H9 (cell line): Measurements from ENCODE around the gene FAM162A. TPM values are rescaled to one million over a fixed set of nuclear protein-coding genes. Genes with fewer than 3 reads are reported as not detected.

Experiments
- DNase-seq: peaks from one replicate; pipeline ENCODE4 v3.0.0-alpha.2; 2017
- H2AFZ ChIP-seq: one replicate; pipeline ENCODE4 v1.6.1; 2013; ENCODE audit warnings: mild to moderate bottlenecking, low read length, control low read depth, moderate library complexity
- H2AK5ac ChIP-seq: 2 replicates; pipeline ENCODE4 v1.6.1; 2013; ENCODE audit warnings: low read length, control low read depth, mixed read lengths; ENCODE audit not compliant: insufficient read length
- H2BK120ac ChIP-seq: one replicate; pipeline ENCODE4 v1.6.1; 2013; ENCODE audit warnings: low read depth, mild to moderate bottlenecking, low read length, control low read depth, inconsistent platforms; ENCODE audit not compliant: poor library complexity, severe bottlenecking
- H2BK12ac ChIP-seq: 2 replicates; pipeline ENCODE4 v1.6.1; 2013; ENCODE audit warnings: low read length, control low read depth, mixed read lengths, low read depth; ENCODE audit not compliant: insufficient read length
- H2BK15ac ChIP-seq: 2 replicates; pipeline ENCODE4 v1.6.1; 2013; ENCODE audit warnings: low read depth, low read length, control low read depth
- H2BK20ac ChIP-seq: one replicate; pipeline ENCODE4 v1.6.1; 2013; ENCODE audit warnings: low read depth, mild to moderate bottlenecking, low read length, control low read depth, inconsistent platforms; ENCODE audit not compliant: poor library complexity, severe bottlenecking
- H2BK5ac ChIP-seq: 2 replicates; pipeline ENCODE4 v1.6.1; 2013; ENCODE audit warnings: low read length, control low read depth, mixed read lengths; ENCODE audit not compliant: insufficient read length
- H3K14ac ChIP-seq: 2 replicates; pipeline ENCODE4 v1.6.1; 2013; ENCODE audit warnings: low read length, control low read depth; ENCODE audit not compliant: insufficient read depth
- H3K18ac ChIP-seq: 2 replicates; pipeline ENCODE4 v1.6.1; 2013; ENCODE audit warnings: low read depth, mild to moderate bottlenecking, mixed read lengths, low read length, control low read depth; ENCODE audit not compliant: insufficient read length
- H3K23ac ChIP-seq: 2 replicates; pipeline ENCODE4 v1.6.1; 2013; ENCODE audit warnings: low read length, control low read depth, mixed read lengths, low read depth; ENCODE audit not compliant: insufficient read length
- H3K23me2 ChIP-seq: 2 replicates; pipeline ENCODE4 v1.6.1; 2013; ENCODE audit warnings: low read depth, mild to moderate bottlenecking, mixed read lengths, low read length, control low read depth; ENCODE audit not compliant: insufficient read length, poor library complexity, severe bottlenecking
- H3K27ac ChIP-seq: 2 replicates; pipeline ENCODE4 v1.5.1; 2013; ENCODE audit warnings: low read length, control low read depth, mixed read lengths, low read depth; ENCODE audit not compliant: insufficient read length
- H3K27me3 ChIP-seq: 2 replicates; pipeline ENCODE4 v1.6.1; 2013; ENCODE audit warnings: low read length, control low read depth, inconsistent platforms; ENCODE audit not compliant: insufficient read depth
- H3K4ac ChIP-seq: 2 replicates; pipeline ENCODE4 v1.6.1; 2013; ENCODE audit warnings: low read depth, mild to moderate bottlenecking, control low read depth, inconsistent platforms, low read length, moderate library complexity
- H3K4me1 ChIP-seq: 2 replicates; pipeline ENCODE4 v1.6.1; 2013; ENCODE audit warnings: low read length, control low read depth, inconsistent platforms; ENCODE audit not compliant: insufficient read depth
- H3K4me2 ChIP-seq: 2 replicates; pipeline ENCODE4 v1.6.1; 2013; ENCODE audit warnings: low read length, control low read depth, mixed read lengths; ENCODE audit not compliant: insufficient read length, insufficient read depth
- H3K56ac ChIP-seq: 2 replicates; pipeline ENCODE4 v1.6.1; 2013; ENCODE audit warnings: low read depth, mild to moderate bottlenecking, mixed read lengths, low read length, control low read depth; ENCODE audit not compliant: insufficient read length
- H3K79me1 ChIP-seq: 2 replicates; pipeline ENCODE4 v1.6.1; 2013; ENCODE audit warnings: low read depth, mild to moderate bottlenecking, moderate library complexity, low read length, control low read depth, inconsistent platforms; ENCODE audit not compliant: insufficient read depth, poor library complexity, severe bottlenecking
- H3K79me2 ChIP-seq: 2 replicates; pipeline ENCODE4 v1.6.1; 2013; ENCODE audit warnings: low read length, control low read depth, inconsistent platforms; ENCODE audit not compliant: insufficient read depth
- H3K9ac ChIP-seq: 2 replicates; pipeline ENCODE4 v1.6.1; 2013; ENCODE audit warnings: low read length, control low read depth, mixed read lengths; ENCODE audit not compliant: insufficient read length; ENCODE audit errors: extremely low read depth
- H3K9me3 ChIP-seq: one replicate; pipeline ENCODE4 v1.6.1; 2013; ENCODE audit warnings: low read depth, low read length, inconsistent platforms; ENCODE audit not compliant: control insufficient read depth
- H3T11ph ChIP-seq: one replicate; pipeline ENCODE4 v1.6.1; 2013; ENCODE audit warnings: mild to moderate bottlenecking, low read length, control low read depth, inconsistent platforms
- H4K20me1 ChIP-seq: one replicate; pipeline ENCODE4 v1.6.1; 2013; ENCODE audit not compliant: control insufficient read depth, insufficient read length, insufficient read depth
- H4K5ac ChIP-seq: 2 replicates; pipeline ENCODE4 v1.6.1; 2013; ENCODE audit warnings: low read depth, mild to moderate bottlenecking, mixed read lengths, low read length, control low read depth; ENCODE audit not compliant: insufficient read length
- H4K8ac ChIP-seq: replicated peaks from 2 replicates; pipeline ENCODE4 v1.6.1; 2013; ENCODE audit warnings: low read length, control low read depth, mixed read lengths, low read depth; ENCODE audit not compliant: insufficient read length
- H4K91ac ChIP-seq: 2 replicates; pipeline ENCODE4 v1.6.1; 2013; ENCODE audit warnings: low read depth, mild to moderate bottlenecking, moderate library complexity, mixed read lengths, low read length, control low read depth; ENCODE audit not compliant: insufficient read length
- H3K27ac Mint-ChIP-seq, 3 experiments: 2 replicates in 2 of 3; 3 replicates in 1 of 3; pipeline ENCODE4 v1.8.0; 2020 to 2021; ENCODE audit warnings: mixed read lengths in 3 of 3, mild to moderate bottlenecking in 1 of 3, moderate library complexity in 1 of 3
- H3K27me3 Mint-ChIP-seq: 2 replicates; pipeline ENCODE4 v1.8.0; 2021; ENCODE audit warnings: low read depth, mild to moderate bottlenecking, moderate library complexity, mixed read lengths
- H3K36me3 Mint-ChIP-seq, 3 experiments: 2 replicates in 2 of 3; 3 replicates in 1 of 3; pipeline ENCODE4 v1.8.0; 2020 to 2021; ENCODE audit warnings: low read depth in 3 of 3, mixed read lengths in 3 of 3; ENCODE audit not compliant: insufficient read depth in 1 of 3
- H3K4me1 Mint-ChIP-seq, 2 experiments: 2 replicates each; pipeline ENCODE4 v1.8.0; 2020; ENCODE audit warnings: mixed read lengths in 2 of 2
- H3K4me3 Mint-ChIP-seq, 2 experiments: 2 replicates in 1 of 2; 3 replicates in 1 of 2; pipeline ENCODE4 v1.8.0; 2020 to 2021; ENCODE audit warnings: mild to moderate bottlenecking in 2 of 2, mixed read lengths in 2 of 2, moderate library complexity in 1 of 2
- H3K9me3 Mint-ChIP-seq, 2 experiments: 2 replicates in 1 of 2; 3 replicates in 1 of 2; pipeline ENCODE4 v1.8.0; 2020; ENCODE audit warnings: mild to moderate bottlenecking in 2 of 2, mixed read lengths in 2 of 2, moderate library complexity in 1 of 2
- CTCF ChIP-seq: fragments of 200-600 bp; sonication (generic); conservative IDR thresholded peaks from 3 replicates; pipeline ENCODE4 v1.8.0; 2021; ENCODE audit warnings: antibody characterized with exemption, mild to moderate bottlenecking
- WGBS: extraction: QIAGEN DNeasy Blood & Tissue Kit; methylation state at CpG from one replicate; pipeline ENCODE4 v1.1.7; 2013; ENCODE audit warnings: missing lambda C conversion rate, low lambda C conversion rate, mixed read lengths; ENCODE audit not compliant: insufficient read length; ENCODE audit errors: extremely low coverage; 5-methylcytosine and 5-hydroxymethylcytosine counted together
- total RNA-seq: library from RNA; stranded (reverse); gene quantifications from 2 replicates; pipeline ENCODE4 v1.2.1, GENCODE V29; 2021

FAM162A gene
- total RNA-seq, 1 experiment from 2014 or later, result 78.5 TPM

DNA sequence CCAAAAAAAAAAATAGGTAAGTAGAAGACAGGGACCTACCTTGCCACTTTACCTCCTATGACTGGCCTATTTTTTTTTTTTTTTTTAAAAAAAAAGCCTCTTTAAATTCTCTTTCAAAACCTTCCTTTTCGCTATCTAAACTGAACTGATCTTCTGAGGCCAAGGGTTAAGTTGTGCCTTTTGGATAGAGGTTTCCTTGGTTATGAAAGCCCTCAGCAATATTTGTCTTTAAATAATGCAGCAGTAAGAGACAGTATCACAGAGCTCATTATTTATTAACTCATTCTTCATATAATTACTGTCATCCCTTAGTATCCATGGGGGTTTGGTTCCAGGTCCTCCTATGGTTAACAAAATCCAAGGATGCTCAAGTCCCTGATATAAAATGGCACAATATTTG, 9.9 kb upstream of the FAM162A start:
- no peak overlapping the region for H2BK20ac ChIP-seq
- no peaks in the 10 kb centered on the region for H3K23me2 ChIP-seq
- no peaks in the 10 kb centered on the region for H3K27me3 ChIP-seq
- no peak overlapping the region for H3K4ac ChIP-seq
- no peak overlapping the region for H2BK15ac ChIP-seq
- no peak overlapping the region for H3K9ac ChIP-seq
- no peak overlapping the region for H3K14ac ChIP-seq
- peaks cover 4% of the 10 kb centered on the region for H3K79me1 ChIP-seq
- no peak overlapping the region for H3K4me3 Mint-ChIP-seq
- H3K4me1 Mint-ChIP-seq, result no peaks in the 10 kb centered on the region
- H3K27ac Mint-ChIP-seq, result no peak overlapping the region
- H3K27ac ChIP-seq, result no peak overlapping the region
- no CpG with 5 or more reads among the region's 1 CpG for WGBS
- H3K36me3 Mint-ChIP-seq, result peaks cover 2 to 18% (median 15%) of the 10 kb centered on the region in 3 experiments; a peak in 6 of 7 replicates
- H3K4me2 ChIP-seq, result no peak overlapping the region
- no peak overlapping the region for H4K5ac ChIP-seq
- H2BK12ac ChIP-seq, result no peak overlapping the region
- no peak overlapping the region for H3K56ac ChIP-seq
- H2AFZ ChIP-seq, result no peak overlapping the region
- H3T11ph ChIP-seq, result no peak overlapping the region
- H3K4me1 ChIP-seq, result no peaks in the 10 kb centered on the region
- H3K23ac ChIP-seq, result no peak overlapping the region
- H2BK120ac ChIP-seq, result no peak overlapping the region
- no peak overlapping the region for H2BK5ac ChIP-seq
- H3K79me2 ChIP-seq, result no peaks in the 10 kb centered on the region; the same call in 1 of the 2 replicates
- no peak overlapping the region for H4K8ac ChIP-seq
- no peak for DNase-seq
- H3K27me3 Mint-ChIP-seq, result no peaks in the 10 kb centered on the region
- no peak overlapping the region for H4K91ac ChIP-seq
- H3K9me3 Mint-ChIP-seq, result no peaks in the 10 kb centered on the region
- H4K20me1 ChIP-seq, result no peaks in the 10 kb centered on the region
- H2AK5ac ChIP-seq, result no peak overlapping the region
- no peaks in the 10 kb centered on the region for H3K9me3 ChIP-seq
- no peak overlapping the region for H3K18ac ChIP-seq
- no peak for TF ChIP-seq CTCF
